Neuronal stem cell (in vitro differentiated cells): ENCODE measurements around the gene ZNF236.
A peak's percentile ranks its signal among the peaks of the same experiment; 100 is the strongest.

Source experiments
- DNase-seq: peaks from one replicate; pipeline ENCODE4 v3.0.0-alpha.2; 2013; ENCODE audit warnings: low spot score
- H2AFZ ChIP-seq: one replicate; pipeline ENCODE4 v1.6.1; 2013; ENCODE audit warnings: mild to moderate bottlenecking, low read length, inconsistent platforms
- H2AK5ac ChIP-seq: 2 replicates; pipeline ENCODE4 v1.6.1; 2013; ENCODE audit warnings: low read depth, mild to moderate bottlenecking, inconsistent platforms, low read length, moderate library complexity, mixed read lengths
- H2BK120ac ChIP-seq: 2 replicates; pipeline ENCODE4 v1.6.1; 2013; ENCODE audit warnings: low read depth, mild to moderate bottlenecking, inconsistent platforms, low read length, moderate library complexity, mixed read lengths
- H2BK12ac ChIP-seq: one replicate; pipeline ENCODE4 v1.6.1; 2013; ENCODE audit warnings: low read length, inconsistent platforms
- H2BK15ac ChIP-seq: 2 replicates; pipeline ENCODE4 v1.6.1; 2013; ENCODE audit warnings: mild to moderate bottlenecking, low read length, inconsistent platforms, mixed read lengths
- H2BK5ac ChIP-seq: one replicate; pipeline ENCODE4 v1.6.1; 2013; ENCODE audit warnings: inconsistent platforms, mild to moderate bottlenecking, low read length, moderate library complexity
- H3K14ac ChIP-seq: one replicate; pipeline ENCODE4 v1.6.1; 2013; ENCODE audit warnings: low read length, inconsistent platforms
- H3K18ac ChIP-seq: 2 replicates; pipeline ENCODE4 v1.6.1; 2013; ENCODE audit warnings: low read length, inconsistent platforms
- H3K23ac ChIP-seq: 2 replicates; pipeline ENCODE4 v1.6.1; 2013; ENCODE audit warnings: low read depth, mild to moderate bottlenecking, mixed read lengths, low read length, inconsistent platforms; ENCODE audit not compliant: poor library complexity
- H3K27ac ChIP-seq: replicated peaks from 3 replicates; pipeline ENCODE4 v1.5.1; 2013; ENCODE audit warnings: low read length, inconsistent platforms
- H3K27me3 ChIP-seq, 3 experiments: 2 replicates each; pipeline ENCODE4 v1.6.1; 2013; ENCODE audit warnings: low read length in 3 of 3, mild to moderate bottlenecking in 2 of 3, inconsistent platforms in 1 of 3, low read depth in 1 of 3, mixed read lengths in 1 of 3, moderate library complexity in 1 of 3; ENCODE audit not compliant: control insufficient read depth in 3 of 3, insufficient read depth in 3 of 3
- H3K36me3 ChIP-seq, 2 donors: replicated peaks in 1 of 2; 2 replicates each; pipeline ENCODE4 v1.6.1; 2013; ENCODE audit warnings: low read length in 2 of 2; ENCODE audit not compliant: control insufficient read depth in 2 of 2, insufficient read depth in 2 of 2
- H3K4ac ChIP-seq: 2 replicates; pipeline ENCODE4 v1.6.1; 2013; ENCODE audit warnings: inconsistent platforms, mild to moderate bottlenecking, low read length, moderate library complexity
- H3K4me1 ChIP-seq, 2 donors: 1 replicate in 1 of 2; 2 replicates in 1 of 2; pipeline ENCODE4 v1.6.1; 2013; ENCODE audit warnings: low read length in 2 of 2, low read depth in 1 of 2; ENCODE audit not compliant: control insufficient read depth in 2 of 2, insufficient read depth in 1 of 2
- H3K4me2 ChIP-seq: one replicate; pipeline ENCODE4 v1.6.1; 2013; ENCODE audit warnings: mild to moderate bottlenecking, low read length, inconsistent platforms; ENCODE audit not compliant: insufficient read depth, poor library complexity, severe bottlenecking
- H3K4me3 ChIP-seq, 2 donors: 2 replicates each; pipeline ENCODE4 v1.5.1; 2013; ENCODE audit warnings: low read length in 2 of 2, mild to moderate bottlenecking in 2 of 2, inconsistent platforms in 1 of 2, moderate library complexity in 1 of 2
- H3K79me1 ChIP-seq: one replicate; pipeline ENCODE4 v1.6.1; 2013; ENCODE audit warnings: low read depth, mild to moderate bottlenecking, inconsistent platforms, low read length, moderate library complexity
- H3K9ac ChIP-seq: one replicate; pipeline ENCODE4 v1.6.1; 2013; ENCODE audit warnings: mild to moderate bottlenecking, low read depth, low read length, inconsistent platforms; ENCODE audit not compliant: poor library complexity
- H3K9me3 ChIP-seq, 2 donors: replicated peaks in 1 of 2; 2 replicates each; pipeline versions ENCODE3 to v1.6.1; 2013; ENCODE audit warnings: low read length in 2 of 2, mild to moderate bottlenecking in 2 of 2, inconsistent platforms in 1 of 2, low read depth in 1 of 2, mixed read lengths in 1 of 2, moderate library complexity in 1 of 2; ENCODE audit not compliant: control insufficient read depth in 2 of 2, insufficient read depth in 1 of 2
- H4K8ac ChIP-seq: one replicate; pipeline ENCODE4 v1.6.1; 2013; ENCODE audit warnings: low read depth, mild to moderate bottlenecking, inconsistent platforms, low read length, moderate library complexity
- H4K91ac ChIP-seq: one replicate; pipeline ENCODE4 v1.6.1; 2013; ENCODE audit warnings: low read length, low read depth, mild to moderate bottlenecking, inconsistent platforms; ENCODE audit not compliant: poor library complexity
- WGBS, 2 donors: extraction: QIAGEN DNeasy Blood & Tissue Kit; methylation state at CpG; one replicate each; pipeline ENCODE4 v1.1.7; 2013; ENCODE audit warnings: missing lambda C conversion rate in 2 of 2, mixed read lengths in 1 of 2; ENCODE audit not compliant: insufficient read length in 2 of 2, insufficient replicate concordance in 1 of 2; ENCODE audit errors: extremely low coverage in 2 of 2; 5-methylcytosine and 5-hydroxymethylcytosine counted together

The ZNF236 gene

DNA sequence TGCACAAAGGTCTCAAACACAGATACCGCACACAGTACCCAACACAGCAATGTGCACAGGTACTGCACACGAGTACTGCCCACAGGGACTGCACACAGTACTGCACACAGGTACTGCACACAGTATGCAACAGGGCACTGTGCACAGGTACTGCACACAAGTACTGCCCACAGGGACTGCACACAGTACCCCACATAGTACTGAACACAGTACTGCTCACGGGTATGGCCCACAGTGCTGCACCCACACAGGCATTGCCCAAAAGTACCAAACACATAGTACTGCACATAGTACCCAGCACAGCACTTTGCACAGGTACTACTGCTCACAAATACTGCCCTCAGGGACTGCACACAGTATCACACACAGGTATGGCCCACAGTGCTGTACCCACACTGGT, 73.1 kb downstream of the ZNF236 start:
- no CpG with 5 or more reads among the region's 3 CpGs for WGBS, 2 donors
- no peak overlapping the region for H2AK5ac ChIP-seq
- peak overlapping the region in 1 of 2 donors; percentile 60 for H3K4me3 ChIP-seq
- H3K79me1 ChIP-seq: peaks cover 2% of the 10 kb centered on the region
- H3K27me3 ChIP-seq: peaks cover 0 to 2% (median 0%) of the 10 kb centered on the region in 3 experiments
- peaks cover 29 to 77% of the 10 kb centered on the region in 2 donors for H3K36me3 ChIP-seq
- no peak overlapping the region for H2BK5ac ChIP-seq
- no peaks in the 10 kb centered on the region for H3K4me1 ChIP-seq
- peak overlapping the region; percentile 8 for H3K23ac ChIP-seq
- no peak overlapping the region for H3K9ac ChIP-seq
- no peak overlapping the region for H2BK12ac ChIP-seq
- H3K4ac ChIP-seq: no peak overlapping the region
- no peak overlapping the region for H3K18ac ChIP-seq
- no peak overlapping the region for H2BK120ac ChIP-seq
- H2AFZ ChIP-seq: no peak overlapping the region
- H3K9me3 ChIP-seq: peaks cover 24 to 34% of the 10 kb centered on the region in 2 donors
- no peak for DNase-seq
- H3K27ac ChIP-seq: no peak overlapping the region
- H4K8ac ChIP-seq: no peak overlapping the region
- H3K4me2 ChIP-seq: no peak overlapping the region
- no peak overlapping the region for H2BK15ac ChIP-seq
- H3K14ac ChIP-seq: no peak overlapping the region
- H4K91ac ChIP-seq: no peak overlapping the region

DNA sequence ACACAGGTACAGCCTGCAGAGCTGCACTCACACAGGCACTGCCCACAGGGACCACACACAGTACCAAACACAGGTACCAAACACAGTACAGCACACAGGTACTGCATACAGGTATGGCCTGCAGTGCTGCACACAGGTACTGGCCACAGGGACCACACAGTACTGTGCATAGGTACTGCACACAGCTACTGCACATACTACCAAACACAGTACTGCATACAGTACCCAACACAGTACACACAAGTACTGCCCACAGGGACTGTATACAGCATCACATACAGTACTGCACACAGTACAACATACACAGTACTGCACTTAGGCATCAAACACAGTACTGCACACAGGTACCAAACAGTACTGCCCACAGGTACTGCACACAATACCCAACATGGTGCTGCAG, 74.3 kb downstream of the ZNF236 start:
- Histone ChIP-seq H3K79me1 (peaks cover 2% of the 10 kb centered on the region), H3K27me3 (peaks cover 0 to 2% (median 0%) of the 10 kb centered on the region in 3 experiments), H2AFZ (no peak overlapping the region), H3K36me3 (peaks cover 29 to 77% of the 10 kb centered on the region in 2 donors), H3K4me3 (peak overlapping the region in 1 of 2 donors; percentile 50), H4K8ac (no peak overlapping the region), H4K91ac (no peak overlapping the region), H2BK12ac (no peak overlapping the region), H3K27ac (no peak overlapping the region), H2AK5ac (no peak overlapping the region), H3K4ac (no peak overlapping the region), H2BK120ac (no peak overlapping the region), H3K9ac (no peak overlapping the region), H2BK15ac (no peak overlapping the region), H2BK5ac (no peak overlapping the region), H3K9me3 (peaks cover 26 to 40% of the 10 kb centered on the region in 2 donors), H3K4me1 (no peaks in the 10 kb centered on the region), H3K18ac (no peak overlapping the region), H3K4me2 (no peak overlapping the region), H3K14ac (no peak overlapping the region), H3K23ac (peak overlapping the region; percentile 69)
- no peak for DNase-seq

DNA sequence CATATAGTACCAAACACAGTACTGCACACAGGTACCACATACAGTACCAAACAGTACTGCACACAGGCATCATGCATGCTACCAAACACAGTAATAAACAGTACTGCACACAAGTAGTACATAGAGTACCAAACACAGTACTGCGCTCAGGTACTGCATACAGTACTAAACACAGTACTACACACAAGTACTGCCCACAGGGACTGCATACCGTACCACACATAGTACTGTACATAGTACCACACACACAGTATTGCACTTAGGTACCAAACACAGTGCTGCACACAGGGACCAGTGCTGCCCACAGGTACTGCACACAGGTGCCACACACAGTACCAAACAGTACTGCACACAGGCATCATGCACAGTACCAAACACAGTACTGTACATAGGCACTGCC, 74.9 kb downstream of the ZNF236 start:
- H3K9ac ChIP-seq: no peak overlapping the region
- no peak overlapping the region for H3K4me2 ChIP-seq
- H2BK120ac ChIP-seq: no peak overlapping the region
- H3K4ac ChIP-seq: no peak overlapping the region
- peaks cover 29 to 81% of the 10 kb centered on the region in 2 donors for H3K36me3 ChIP-seq
- peak overlapping the region; percentile 53 for H3K23ac ChIP-seq
- no peak overlapping the region for H2AFZ ChIP-seq
- H3K9me3 ChIP-seq: peaks cover 26 to 41% of the 10 kb centered on the region in 2 donors
- H4K8ac ChIP-seq: no peak overlapping the region
- no CpG with 5 or more reads among the region's 2 CpGs for WGBS, 2 donors
- no peak overlapping the region for H2AK5ac ChIP-seq
- H3K4me3 ChIP-seq: no peak overlapping the region
- peak overlapping the region; percentile 50 for H2BK12ac ChIP-seq
- H3K4me1 ChIP-seq: no peaks in the 10 kb centered on the region
- H4K91ac ChIP-seq: no peak overlapping the region
- no peak overlapping the region for H2BK5ac ChIP-seq
- no peak for DNase-seq
- H2BK15ac ChIP-seq: no peak overlapping the region
- peaks cover 0 to 2% (median 0%) of the 10 kb centered on the region in 3 experiments for H3K27me3 ChIP-seq
- peaks cover 2% of the 10 kb centered on the region for H3K79me1 ChIP-seq
- no peak overlapping the region for H3K27ac ChIP-seq
- no peak overlapping the region for H3K18ac ChIP-seq
- H3K14ac ChIP-seq: no peak overlapping the region

DNA sequence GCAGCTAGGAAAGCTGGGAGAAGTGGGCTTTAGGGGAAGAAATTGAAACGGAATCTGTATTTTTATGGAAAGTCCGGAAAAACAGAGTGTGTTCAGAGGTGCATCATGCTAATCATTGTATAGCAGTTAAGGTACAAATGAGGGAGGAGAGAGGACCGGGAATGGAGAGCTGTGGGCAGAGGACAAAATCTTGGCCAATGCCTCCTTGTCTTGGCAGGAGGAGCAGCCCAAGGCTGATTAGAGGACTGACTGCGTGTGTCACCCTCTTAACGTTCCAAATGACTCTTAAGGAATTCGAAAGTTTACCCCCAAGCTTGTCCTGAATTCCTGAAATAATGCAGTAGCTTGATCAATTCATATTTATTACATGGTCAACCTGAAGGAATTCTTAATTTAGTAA, 81.0 kb downstream of the ZNF236 start:
- H2BK12ac ChIP-seq: no peak overlapping the region
- peaks cover 2 to 74% of the 10 kb centered on the region in 2 donors for H3K36me3 ChIP-seq
- no peak overlapping the region for H3K4ac ChIP-seq
- no peak overlapping the region for H3K4me2 ChIP-seq
- H2BK15ac ChIP-seq: no peak overlapping the region
- DNase-seq: no peak
- H3K79me1 ChIP-seq: no peaks in the 10 kb centered on the region
- H2AK5ac ChIP-seq: no peak overlapping the region
- H3K9me3 ChIP-seq: peaks cover 2 to 11% of the 10 kb centered on the region in 2 donors
- no peak overlapping the region for H3K27ac ChIP-seq
- H3K4me3 ChIP-seq: no peak overlapping the region
- H2BK120ac ChIP-seq: no peak overlapping the region
- H3K18ac ChIP-seq: no peak overlapping the region
- H3K9ac ChIP-seq: no peak overlapping the region
- no CpG with 5 or more reads among the region's 6 CpGs for WGBS, 2 donors
- no peak overlapping the region for H2AFZ ChIP-seq
- H2BK5ac ChIP-seq: no peak overlapping the region
- peaks cover 0 to 3% of the 10 kb centered on the region in 2 donors for H3K4me1 ChIP-seq
- no peak overlapping the region for H3K23ac ChIP-seq
- H4K8ac ChIP-seq: no peak overlapping the region
- H4K91ac ChIP-seq: no peak overlapping the region
- no peak overlapping the region for H3K14ac ChIP-seq
- no peaks in the 10 kb centered on the region for H3K27me3 ChIP-seq
